ENCODE results near the gene WNT11.

Gene WNT11

GRCh38 chr11:76208438-76209374 lies 2.4 kb upstream of the WNT11 start:
- Histone ChIP-seq H3K9me3 (ENCODE audit: insufficient read depth, low read depth, low read length) (no peaks in the 10 kb centered on the region), H3K4me1 (ENCODE audit: insufficient read depth, low read length) (peaks cover 21% of the 10 kb centered on the region; the same call in 1 of the 2 replicates), H3K27ac (ENCODE audit: low read depth, low read length) (no peak overlapping the region), H3K36me3 (ENCODE audit: insufficient read depth, low read length) (no peaks in the 10 kb centered on the region), H3K27me3 (ENCODE audit: insufficient read depth, low read length) (peaks cover 97% of the 10 kb centered on the region), H3K9ac (ENCODE audit: low read depth, low read length) (no peak overlapping the region), H3K4me3 (ENCODE audit: low read length) (peak overlapping the region; percentile 57)
- under 1% methylated on average over 75 of the region's 79 CpGs for WGBS

DNA sequence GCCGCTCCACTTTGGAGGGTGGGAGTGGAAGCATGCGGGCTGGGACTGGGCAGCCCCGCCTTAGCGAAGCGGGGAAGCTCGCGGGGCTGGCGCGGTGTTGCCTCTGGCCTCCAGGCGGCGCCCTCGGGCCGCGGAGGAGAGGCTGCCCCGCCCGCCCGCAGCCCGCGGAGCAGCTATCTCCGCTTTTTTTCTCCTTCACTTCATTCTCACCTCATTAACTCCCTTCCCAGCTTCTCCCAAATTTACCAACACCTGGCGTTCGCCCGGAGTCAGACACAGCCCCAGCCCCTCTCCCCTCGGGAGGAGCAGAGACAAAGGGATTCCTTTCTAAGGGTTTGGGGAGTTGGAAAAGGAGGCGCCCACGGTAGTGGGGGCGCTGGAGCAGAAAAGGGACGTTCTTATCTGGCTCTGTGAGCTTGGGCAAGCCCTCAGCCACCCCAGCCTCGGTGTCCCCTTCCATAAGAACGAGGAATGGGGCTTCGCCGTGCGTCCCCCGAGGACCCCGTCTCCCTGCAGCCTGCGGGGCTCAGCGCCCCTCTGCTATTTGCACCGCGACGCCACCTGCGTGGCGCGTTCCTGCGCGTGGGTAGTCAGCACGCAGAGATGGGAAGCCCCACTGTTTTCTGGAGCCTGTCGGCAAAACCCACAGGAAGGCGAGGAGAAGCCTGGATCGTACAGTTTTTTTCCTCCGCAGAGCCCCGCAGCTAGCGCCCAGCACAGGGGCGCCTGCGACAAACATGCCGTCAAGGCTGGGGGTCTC lies 1.5 kb upstream of the WNT11 start:
- Histone ChIP-seq H3K27ac (ENCODE audit: low read depth, low read length) (no peak overlapping the region), H3K27me3 (ENCODE audit: insufficient read depth, low read length) (peaks cover 100% of the 10 kb centered on the region), H3K4me3 (ENCODE audit: low read length) (peak overlapping the region; percentile 57), H3K9me3 (ENCODE audit: insufficient read depth, low read depth, low read length) (no peaks in the 10 kb centered on the region), H3K36me3 (ENCODE audit: insufficient read depth, low read length) (no peaks in the 10 kb centered on the region), H3K4me1 (ENCODE audit: insufficient read depth, low read length) (peaks cover 21% of the 10 kb centered on the region; the same call in 1 of the 2 replicates), H3K9ac (ENCODE audit: low read depth, low read length) (no peak overlapping the region)
- WGBS, result 2% methylated on average over 54 of the region's 55 CpGs

DNA sequence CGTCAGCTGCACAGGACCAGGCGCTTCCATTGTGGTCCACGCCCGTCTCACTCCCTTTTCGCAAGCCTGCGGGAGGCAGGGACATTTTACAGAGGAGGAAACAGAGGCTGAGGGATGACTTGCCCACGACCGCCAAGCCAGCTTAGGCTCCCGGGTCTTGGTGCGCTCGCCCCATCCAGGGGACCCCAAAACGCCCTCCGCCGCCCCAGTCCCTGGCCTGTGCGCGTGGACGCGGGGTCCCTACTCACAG lies 300 bp downstream of the WNT11 start:
- WGBS, result 3% methylated on average over 18 of the region's 18 CpGs
- no peaks in the 10 kb centered on the region for H3K36me3 ChIP-seq (ENCODE audit: insufficient read depth, low read length)
- H3K4me1 ChIP-seq (ENCODE audit: insufficient read depth, low read length), result peaks cover 12% of the 10 kb centered on the region; the same call in 1 of the 2 replicates
- H3K9me3 ChIP-seq (ENCODE audit: insufficient read depth, low read depth, low read length), result no peaks in the 10 kb centered on the region
- no peak overlapping the region; the same call in 1 of the 2 replicates for H3K9ac ChIP-seq (ENCODE audit: low read depth, low read length)
- peak overlapping the region; percentile 48 for H3K4me3 ChIP-seq (ENCODE audit: low read length)
- peaks cover 94% of the 10 kb centered on the region for H3K27me3 ChIP-seq (ENCODE audit: insufficient read depth, low read length)
- no peak overlapping the region for H3K27ac ChIP-seq (ENCODE audit: low read depth, low read length)

GRCh38 chr11:76205252-76206076 lies 838 bp downstream of the WNT11 start:
- WGBS, result 11% methylated on average over 23 of the region's 23 CpGs

DNA sequence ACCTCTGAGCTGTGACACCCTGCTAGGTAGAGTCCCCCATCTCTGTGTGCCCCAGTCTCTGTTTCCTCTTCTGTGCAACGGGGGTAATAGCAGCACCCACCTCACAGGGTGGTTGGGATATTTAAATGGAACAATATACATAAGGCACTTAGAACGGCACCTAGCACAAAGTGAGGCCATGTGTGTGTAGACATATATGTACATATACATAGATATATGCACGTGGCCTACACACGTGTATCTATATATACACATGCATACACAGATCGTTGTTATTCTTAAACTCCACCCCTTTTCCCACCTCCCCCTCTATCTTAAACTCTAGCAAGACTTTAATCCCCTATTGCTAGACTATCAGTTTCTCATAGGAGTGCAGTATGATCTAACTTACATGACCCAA lies 2.4 kb downstream of the WNT11 start:
- peaks cover 10% of the 10 kb centered on the region; the same call in 1 of the 2 replicates for H3K4me1 ChIP-seq (ENCODE audit: insufficient read depth, low read length)
- peaks cover 74% of the 10 kb centered on the region for H3K27me3 ChIP-seq (ENCODE audit: insufficient read depth, low read length)
- no peaks in the 10 kb centered on the region for H3K36me3 ChIP-seq (ENCODE audit: insufficient read depth, low read length)
- no peak overlapping the region for H3K27ac ChIP-seq (ENCODE audit: low read depth, low read length)
- WGBS, result 94% methylated on average over 3 of the region's 5 CpGs
- H3K4me3 ChIP-seq (ENCODE audit: low read length), result no peak overlapping the region
- no peak overlapping the region for H3K9ac ChIP-seq (ENCODE audit: low read depth, low read length)
- no peaks in the 10 kb centered on the region for H3K9me3 ChIP-seq (ENCODE audit: insufficient read depth, low read depth, low read length)

More at GRCh38 chr11:76205252-76206076, 838 bp downstream of the WNT11 start:
- no peaks in the 10 kb centered on the region for H3K9me3 ChIP-seq (ENCODE audit: insufficient read depth, low read depth, low read length)
- no peak overlapping the region; the same call in 1 of the 2 replicates for H3K9ac ChIP-seq (ENCODE audit: low read depth, low read length)
- H3K27ac ChIP-seq (ENCODE audit: low read depth, low read length), result no peak overlapping the region
- H3K27me3 ChIP-seq (ENCODE audit: insufficient read depth, low read length), result peaks cover 89% of the 10 kb centered on the region
- H3K4me3 ChIP-seq (ENCODE audit: low read length), result peak overlapping the region; percentile 48
- H3K4me1 ChIP-seq (ENCODE audit: insufficient read depth, low read length), result peaks cover 10% of the 10 kb centered on the region; the same call in 1 of the 2 replicates
- no peaks in the 10 kb centered on the region for H3K36me3 ChIP-seq (ENCODE audit: insufficient read depth, low read length)

GRCh38 chr11:76203131-76203925 lies 3.0 kb downstream of the WNT11 start:
- H3K36me3 ChIP-seq (ENCODE audit: insufficient read depth, low read length), result no peaks in the 10 kb centered on the region
- H3K9me3 ChIP-seq (ENCODE audit: insufficient read depth, low read depth, low read length), result no peaks in the 10 kb centered on the region
- H3K27me3 ChIP-seq (ENCODE audit: insufficient read depth, low read length), result peaks cover 67% of the 10 kb centered on the region
- WGBS, result 79% methylated on average over 13 of the region's 13 CpGs
- H3K4me1 ChIP-seq (ENCODE audit: insufficient read depth, low read length), result peaks cover 10% of the 10 kb centered on the region; the same call in 1 of the 2 replicates
- H3K27ac ChIP-seq (ENCODE audit: low read depth, low read length), result no peak overlapping the region
- no peak overlapping the region for H3K9ac ChIP-seq (ENCODE audit: low read depth, low read length)
- no peak overlapping the region for H3K4me3 ChIP-seq (ENCODE audit: low read length)

DNA sequence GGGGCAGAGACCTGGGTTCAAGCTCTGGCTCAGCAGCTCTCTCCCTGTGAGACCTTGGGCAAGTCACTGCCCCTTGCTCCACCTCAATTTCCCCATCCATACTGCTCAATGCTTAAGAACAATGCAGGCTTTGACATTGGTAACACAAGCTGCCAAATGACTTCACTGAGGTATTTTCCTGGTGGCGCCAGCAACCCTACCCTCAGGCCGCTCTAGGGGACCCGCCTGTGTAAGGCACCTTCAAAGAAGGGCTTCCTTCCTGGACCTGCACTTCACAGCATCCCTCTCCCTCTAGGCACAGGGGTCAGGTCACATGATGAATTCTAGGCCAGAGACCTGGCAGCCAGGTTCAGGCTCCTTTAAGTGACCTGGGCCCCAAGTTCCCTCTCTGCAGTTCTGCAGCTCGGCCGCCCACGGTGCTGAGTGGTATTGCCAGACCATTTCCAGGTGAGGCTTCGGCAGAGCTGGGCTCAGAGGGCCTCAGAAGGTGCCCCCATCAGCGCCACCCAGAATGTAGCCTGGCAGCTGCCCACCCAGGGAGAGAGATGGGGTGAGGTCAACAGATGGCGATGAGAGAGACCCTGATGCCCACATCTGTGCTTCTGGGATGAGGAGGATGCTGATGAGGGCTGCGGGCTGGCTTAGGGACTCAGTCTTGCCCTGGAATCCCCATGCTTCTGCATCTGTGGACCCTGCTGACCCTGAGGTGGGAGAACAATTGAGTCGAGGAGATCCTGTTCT lies 4.5 kb downstream of the WNT11 start:
- no peaks in the 10 kb centered on the region for H3K9me3 ChIP-seq (ENCODE audit: insufficient read depth, low read depth, low read length)
- H3K4me3 ChIP-seq (ENCODE audit: low read length), result no peak overlapping the region
- no peak overlapping the region for H3K9ac ChIP-seq (ENCODE audit: low read depth, low read length)
- no peaks in the 10 kb centered on the region for H3K36me3 ChIP-seq (ENCODE audit: insufficient read depth, low read length)
- H3K27ac ChIP-seq (ENCODE audit: low read depth, low read length), result no peak overlapping the region
- H3K27me3 ChIP-seq (ENCODE audit: insufficient read depth, low read length), result peaks cover 53% of the 10 kb centered on the region
- WGBS, result 88% methylated on average over 11 of the region's 11 CpGs
- H3K4me1 ChIP-seq (ENCODE audit: insufficient read depth, low read length), result peaks cover 7% of the 10 kb centered on the region; the same call in 1 of the 2 replicates

DNA sequence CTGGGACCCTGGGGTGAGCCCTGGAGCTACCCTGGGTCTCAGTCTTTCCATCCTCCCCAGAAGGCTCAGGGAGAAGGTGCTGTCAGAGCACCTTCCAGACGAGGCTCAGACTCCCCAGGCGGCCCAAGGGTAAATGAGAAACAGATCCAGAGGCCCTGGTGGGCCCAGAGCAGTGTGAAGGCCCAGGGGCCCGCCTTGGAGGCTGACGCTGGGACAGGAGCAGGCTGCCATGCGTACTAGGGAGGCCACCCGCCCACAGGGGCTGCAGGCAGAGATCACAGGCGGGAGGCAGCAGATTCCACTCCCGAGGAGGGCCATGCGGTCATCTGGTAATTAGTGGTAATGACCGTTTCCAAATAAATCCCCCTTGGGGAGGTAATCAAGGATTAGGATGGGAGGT lies 5.2 kb downstream of the WNT11 start:
- Histone ChIP-seq H3K4me3 (ENCODE audit: low read length) (no peak overlapping the region), H3K9me3 (ENCODE audit: insufficient read depth, low read depth, low read length) (no peaks in the 10 kb centered on the region), H3K36me3 (ENCODE audit: insufficient read depth, low read length) (no peaks in the 10 kb centered on the region), H3K27me3 (ENCODE audit: insufficient read depth, low read length) (peaks cover 45% of the 10 kb centered on the region), H3K9ac (ENCODE audit: low read depth, low read length) (no peak overlapping the region), H3K27ac (ENCODE audit: low read depth, low read length) (no peak overlapping the region), H3K4me1 (ENCODE audit: insufficient read depth, low read length) (peaks cover 6% of the 10 kb centered on the region; the same call in 1 of the 2 replicates)
- WGBS, result 83% methylated on average over 10 of the region's 10 CpGs

GRCh38 chr11:76200006-76200940 lies 6.0 kb downstream of the WNT11 start:
- Histone ChIP-seq H3K9me3 (ENCODE audit: insufficient read depth, low read depth, low read length) (no peaks in the 10 kb centered on the region), H3K36me3 (ENCODE audit: insufficient read depth, low read length) (no peaks in the 10 kb centered on the region), H3K4me3 (ENCODE audit: low read length) (no peak overlapping the region), H3K9ac (ENCODE audit: low read depth, low read length) (no peak overlapping the region), H3K27me3 (ENCODE audit: insufficient read depth, low read length) (peaks cover 37% of the 10 kb centered on the region), H3K4me1 (ENCODE audit: insufficient read depth, low read length) (no peaks in the 10 kb centered on the region), H3K27ac (ENCODE audit: low read depth, low read length) (no peak overlapping the region)
- WGBS, result 91% methylated on average over 28 of the region's 28 CpGs
